HG03060 (cell line): ENCODE results near the gene DNAJC6.

ENCODE experiments used
- ATAC-seq: cut with Tn5 transposase; IDR thresholded peaks from one replicate; pipeline ENCODE4 v1.9.1; 2021; ENCODE audit warnings: low read depth, moderate number of reproducible peaks; ENCODE audit not compliant: unreplicated experiment

DNAJC6 gene

DNA sequence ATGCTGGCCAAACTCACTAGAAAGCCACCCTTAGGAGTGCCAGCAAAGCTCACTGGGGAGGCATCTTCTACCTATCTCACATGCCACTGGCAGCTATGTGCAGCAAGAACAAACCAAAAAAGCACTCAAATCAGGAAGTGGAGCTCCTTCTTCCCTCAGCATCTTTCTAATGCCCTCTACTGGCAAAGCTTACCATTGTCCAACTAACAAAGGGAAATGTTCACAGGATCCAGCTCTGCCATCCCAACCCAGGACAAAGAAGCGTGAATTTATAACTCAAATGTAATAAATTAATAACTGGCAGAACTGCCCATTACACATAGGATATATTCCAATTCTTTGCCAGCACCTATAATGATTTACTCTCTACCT, 150.0 kb downstream of the DNAJC6 start:
- peak; percentile 85 for ATAC-seq
